Activated naive CD8-positive, alpha-beta T cell treated with anti-CD3 and anti-CD28 coated beads, Interleukin-2, amount 10 ng/mL, durations not matched to agents 7 days and 5 days (primary cell): ENCODE results near the gene CYSLTR2. TPM values are rescaled to one million over a fixed set of nuclear protein-coding genes. Genes with fewer than 3 reads are reported as not detected.

Experiments
- ATAC-seq: fragments of 150-1000 bp; cut with Tn5 transposase; one replicate; pipeline ENCODE4 v1.10.0; 2021; ENCODE audit warnings: low read depth, moderate library complexity
- POLR2A ChIA-PET: fragments of 350-600 bp; sonication (Branson Sonifier 250); formaldehyde crosslinking; loops from one replicate; lab custom pipeline; 2021; ENCODE audit warnings: antibody characterized with exemption; lab: Charles Lee
- DNase-seq: peaks from one replicate; pipeline ENCODE4 v3.0.0; 2021
- H3K27ac Mint-ChIP-seq: one replicate; pipeline ENCODE4 v1.8.0; 2022; ENCODE audit warnings: mild to moderate bottlenecking, mixed read lengths
- H3K27me3 Mint-ChIP-seq: one replicate; pipeline ENCODE4 v1.8.0; 2022; ENCODE audit warnings: mild to moderate bottlenecking, moderate library complexity, mixed read lengths
- H3K36me3 Mint-ChIP-seq: one replicate; pipeline ENCODE4 v1.8.0; 2021; ENCODE audit warnings: mild to moderate bottlenecking, mixed read lengths
- H3K4me1 Mint-ChIP-seq: one replicate; pipeline ENCODE4 v1.8.0; 2021; ENCODE audit warnings: mixed read lengths
- H3K4me3 Mint-ChIP-seq: one replicate; pipeline ENCODE4 v1.8.0; 2022; ENCODE audit warnings: mild to moderate bottlenecking, moderate library complexity, mixed read lengths
- H3K9me3 Mint-ChIP-seq: one replicate; pipeline ENCODE4 v1.8.0; 2021; ENCODE audit warnings: mixed read lengths
- total RNA-seq, 2 experiments: library from RNA; stranded (reverse); gene quantifications; one replicate each; pipeline ENCODE4 v1.2.3, GENCODE V29; 2021

Gene CYSLTR2
- 1 to 10 TPM; 4.3 to 5.3 TPM for total RNA-seq

DNA sequence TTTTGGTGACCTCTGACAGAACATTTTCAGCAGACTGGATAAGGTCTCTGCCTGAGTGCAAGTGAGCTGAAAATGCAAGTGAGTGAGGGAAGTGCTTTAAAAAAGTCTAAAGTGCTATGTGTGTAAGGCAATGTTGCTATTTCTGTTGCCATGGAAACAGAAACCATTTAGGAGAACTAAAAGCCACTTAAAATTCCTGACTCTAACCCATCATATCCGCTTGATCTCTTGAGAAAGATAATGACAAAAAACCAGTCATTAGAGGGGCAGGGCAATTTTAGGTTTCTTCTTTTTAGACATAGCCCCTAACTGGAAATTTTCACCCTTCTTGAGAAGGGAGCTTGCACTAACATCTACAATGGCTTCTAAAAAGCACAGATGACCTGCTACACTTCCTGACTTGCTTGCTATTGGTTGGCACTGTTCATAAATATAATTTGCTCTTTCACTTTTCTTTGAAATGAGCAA, at the start of gene CYSLTR2:
Gene CYSLTR2, plus strand, starts transcription at position 458 of the 468 bp plus-strand sequence. CDS start 52,889 bp downstream, outside the sequence.
- peak within 1 kb of the TSS; percentile 90 for H3K27ac Mint-ChIP-seq
- ATAC-seq (peak; percentile 88), DNase-seq (no peak)
- POLR2A ChIA-PET = interaction anchor here (0.5 to 1.1 kb wide), 5 partner anchors 11 to 616 kb away, joined by 3 read pairs; partner anchors contain the start of genes NUDT15 and RCBTB2
- peaks cover 26% of the 10 kb centered on the region for H3K4me1 Mint-ChIP-seq
- peak within 1 kb of the TSS; percentile 88 for H3K4me3 Mint-ChIP-seq
- no peaks in the 10 kb centered on the region for H3K9me3 Mint-ChIP-seq
- H3K36me3 Mint-ChIP-seq = peaks cover 5% of the 10 kb centered on the region
- no peaks in the 10 kb centered on the region for H3K27me3 Mint-ChIP-seq

- Mint-ChIP-seq H3K27ac (no peak overlapping the region), H3K9me3 (peaks cover 9% of the 10 kb centered on the region), H3K4me3 (no peak overlapping the region), H3K36me3 (peaks cover 3% of the 10 kb centered on the region), H3K4me1 (no peaks in the 10 kb centered on the region), H3K27me3 (peaks cover 2% of the 10 kb centered on the region)
- POLR2A ChIA-PET = no interaction called here
- ATAC-seq (no peak), DNase-seq (no peak)
These were observed 38.7 kb upstream of the CYSLTR2 start for GRCh38 chr13:48615049-48615448.

- Mint-ChIP-seq H3K36me3 (peaks cover 13% of the 10 kb centered on the region), H3K9me3 (peaks cover 22% of the 10 kb centered on the region), H3K4me3 (no peak overlapping the region), H3K4me1 (no peaks in the 10 kb centered on the region), H3K27me3 (peaks cover 2% of the 10 kb centered on the region), H3K27ac (no peak overlapping the region)
- ATAC-seq (no peak), DNase-seq (no peak)
- POLR2A ChIA-PET = no interaction called here
These were observed 34.8 kb upstream of the CYSLTR2 start for GRCh38 chr13:48618937-48619336.

- ATAC-seq = no peak
- H3K36me3 Mint-ChIP-seq = peaks cover 11% of the 10 kb centered on the region
- POLR2A ChIA-PET = no interaction called here
- peaks cover 20% of the 10 kb centered on the region for H3K9me3 Mint-ChIP-seq
- peaks cover 2% of the 10 kb centered on the region for H3K27me3 Mint-ChIP-seq
- no peak for DNase-seq
- no peaks in the 10 kb centered on the region for H3K4me1 Mint-ChIP-seq
- no peak overlapping the region for H3K4me3 Mint-ChIP-seq
- no peak overlapping the region for H3K27ac Mint-ChIP-seq
These were observed 32.7 kb upstream of the CYSLTR2 start for GRCh38 chr13:48621056-48621455.

GRCh38 chr13:48624016-48624415, 29.7 kb upstream of the CYSLTR2 start:
- peaks cover 11% of the 10 kb centered on the region for H3K36me3 Mint-ChIP-seq
- peaks cover 3% of the 10 kb centered on the region for H3K27me3 Mint-ChIP-seq
- no peak overlapping the region for H3K4me3 Mint-ChIP-seq
- ATAC-seq (no peak), DNase-seq (no peak)
- peaks cover 22% of the 10 kb centered on the region for H3K9me3 Mint-ChIP-seq
- no peaks in the 10 kb centered on the region for H3K4me1 Mint-ChIP-seq
- H3K27ac Mint-ChIP-seq = no peak overlapping the region
- POLR2A ChIA-PET = no interaction called here

GRCh38 chr13:48624858-48625257, 28.9 kb upstream of the CYSLTR2 start:
- H3K9me3 Mint-ChIP-seq = peaks cover 21% of the 10 kb centered on the region
- POLR2A ChIA-PET = no interaction called here
- DNase-seq (no peak), ATAC-seq (no peak)
- H3K4me1 Mint-ChIP-seq = no peaks in the 10 kb centered on the region
- H3K4me3 Mint-ChIP-seq = no peak overlapping the region
- H3K27me3 Mint-ChIP-seq = peaks cover 3% of the 10 kb centered on the region
- peaks cover 11% of the 10 kb centered on the region for H3K36me3 Mint-ChIP-seq
- no peak overlapping the region for H3K27ac Mint-ChIP-seq

- peaks cover 16% of the 10 kb centered on the region for H3K9me3 Mint-ChIP-seq
- no peak overlapping the region for H3K27ac Mint-ChIP-seq
- H3K4me1 Mint-ChIP-seq = no peaks in the 10 kb centered on the region
- H3K4me3 Mint-ChIP-seq = no peak overlapping the region
- POLR2A ChIA-PET = no interaction called here
- DNase-seq = no peak
- peaks cover 3% of the 10 kb centered on the region for H3K27me3 Mint-ChIP-seq
- H3K36me3 Mint-ChIP-seq = peaks cover 5% of the 10 kb centered on the region
- no peak for ATAC-seq
These were observed 28.2 kb upstream of the CYSLTR2 start for GRCh38 chr13:48625413-48626076.

DNA sequence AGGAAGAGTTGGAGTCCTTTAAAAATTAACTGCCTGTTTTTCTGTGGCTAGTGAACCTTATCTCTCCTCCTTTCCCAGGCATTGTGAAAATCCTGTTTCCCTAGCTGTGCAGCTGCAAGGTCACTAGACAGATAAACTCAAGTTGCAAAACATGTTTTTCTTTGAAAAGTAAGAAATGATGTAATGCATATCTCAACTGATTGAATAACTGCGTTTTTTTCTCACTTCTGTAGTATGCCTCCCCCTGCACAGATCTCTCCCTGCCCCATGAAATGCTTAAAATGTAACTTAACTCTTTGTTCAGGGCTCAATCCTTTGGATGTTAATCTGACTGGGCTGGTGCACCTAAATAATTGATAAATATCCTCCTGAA, 27.7 kb upstream of the CYSLTR2 start:
- no peak for DNase-seq
- H3K36me3 Mint-ChIP-seq = peaks cover 5% of the 10 kb centered on the region
- no peak overlapping the region for H3K27ac Mint-ChIP-seq
- H3K4me3 Mint-ChIP-seq = no peak overlapping the region
- no peak for ATAC-seq
- peaks cover 15% of the 10 kb centered on the region for H3K9me3 Mint-ChIP-seq
- POLR2A ChIA-PET = no interaction called here
- no peaks in the 10 kb centered on the region for H3K4me1 Mint-ChIP-seq
- peaks cover 3% of the 10 kb centered on the region for H3K27me3 Mint-ChIP-seq

GRCh38 chr13:48626726-48627451, 26.8 kb upstream of the CYSLTR2 start:
- H3K36me3 Mint-ChIP-seq = no peaks in the 10 kb centered on the region
- H3K9me3 Mint-ChIP-seq = peaks cover 10% of the 10 kb centered on the region
- H3K27ac Mint-ChIP-seq = no peak overlapping the region
- peaks cover 3% of the 10 kb centered on the region for H3K27me3 Mint-ChIP-seq
- DNase-seq (no peak), ATAC-seq (no peak)
- no peaks in the 10 kb centered on the region for H3K4me1 Mint-ChIP-seq
- no peak overlapping the region for H3K4me3 Mint-ChIP-seq
- POLR2A ChIA-PET = no interaction called here

- no peak for DNase-seq
- no peak for ATAC-seq
- no peaks in the 10 kb centered on the region for H3K36me3 Mint-ChIP-seq
- no peaks in the 10 kb centered on the region for H3K4me1 Mint-ChIP-seq
- H3K27me3 Mint-ChIP-seq = peaks cover 6% of the 10 kb centered on the region
- peaks cover 6% of the 10 kb centered on the region for H3K9me3 Mint-ChIP-seq
- POLR2A ChIA-PET = no interaction called here
- H3K27ac Mint-ChIP-seq = no peak overlapping the region
- no peak overlapping the region for H3K4me3 Mint-ChIP-seq
These were observed 24.5 kb upstream of the CYSLTR2 start for GRCh38 chr13:48629277-48629676.

- H3K27me3 Mint-ChIP-seq = peaks cover 6% of the 10 kb centered on the region
- H3K9me3 Mint-ChIP-seq = peaks cover 12% of the 10 kb centered on the region
- POLR2A ChIA-PET = no interaction called here
- H3K36me3 Mint-ChIP-seq = no peaks in the 10 kb centered on the region
- H3K27ac Mint-ChIP-seq = no peak overlapping the region
- DNase-seq = no peak
- peaks cover 4% of the 10 kb centered on the region for H3K4me1 Mint-ChIP-seq
- no peak for ATAC-seq
- no peak overlapping the region for H3K4me3 Mint-ChIP-seq
These were observed 23.4 kb upstream of the CYSLTR2 start for GRCh38 chr13:48630291-48630690.

- Mint-ChIP-seq H3K4me1 (peaks cover 4% of the 10 kb centered on the region), H3K4me3 (no peak overlapping the region), H3K27me3 (peaks cover 6% of the 10 kb centered on the region), H3K27ac (no peak overlapping the region), H3K36me3 (no peaks in the 10 kb centered on the region), H3K9me3 (peaks cover 12% of the 10 kb centered on the region)
- ATAC-seq (no peak), DNase-seq (no peak)
- POLR2A ChIA-PET = no interaction called here
These were observed 23.0 kb upstream of the CYSLTR2 start for GRCh38 chr13:48630773-48631172.

- ATAC-seq (no peak), DNase-seq (no peak)
- no peak overlapping the region for H3K4me3 Mint-ChIP-seq
- peaks cover 4% of the 10 kb centered on the region for H3K27me3 Mint-ChIP-seq
- peaks cover 4% of the 10 kb centered on the region for H3K4me1 Mint-ChIP-seq
- H3K36me3 Mint-ChIP-seq = no peaks in the 10 kb centered on the region
- H3K9me3 Mint-ChIP-seq = peaks cover 15% of the 10 kb centered on the region
- no peak overlapping the region for H3K27ac Mint-ChIP-seq
- POLR2A ChIA-PET = no interaction called here
These were observed 22.3 kb upstream of the CYSLTR2 start for GRCh38 chr13:48631441-48631840.

GRCh38 chr13:48633700-48634099, 20.0 kb upstream of the CYSLTR2 start:
- H3K27ac Mint-ChIP-seq = no peak overlapping the region
- no peak for ATAC-seq
- peaks cover 4% of the 10 kb centered on the region for H3K4me1 Mint-ChIP-seq
- POLR2A ChIA-PET = no interaction called here
- peaks cover 3% of the 10 kb centered on the region for H3K27me3 Mint-ChIP-seq
- H3K9me3 Mint-ChIP-seq = peaks cover 18% of the 10 kb centered on the region
- no peaks in the 10 kb centered on the region for H3K36me3 Mint-ChIP-seq
- H3K4me3 Mint-ChIP-seq = no peak overlapping the region
- no peak for DNase-seq
